HUES64 (cell line): Measurements from ENCODE around the gene PGLYRP2.

Experiments used
- H3K27ac ChIP-seq: 2 replicates; pipeline ENCODE4 v1.7.0; 2013; ENCODE audit warnings: low read depth, low read length, inconsistent platforms
- H3K27me3 ChIP-seq: 2 replicates; pipeline ENCODE4 v1.6.1; 2013; ENCODE audit warnings: mild to moderate bottlenecking, low read length; ENCODE audit not compliant: insufficient read depth
- H3K36me3 ChIP-seq: 2 replicates; pipeline ENCODE4 v1.6.1; 2013; ENCODE audit warnings: mild to moderate bottlenecking, low read length; ENCODE audit not compliant: insufficient read depth
- H3K4me1 ChIP-seq: 2 replicates; pipeline ENCODE4 v1.6.1; 2013; ENCODE audit warnings: mild to moderate bottlenecking, low read length, moderate library complexity; ENCODE audit not compliant: insufficient read depth
- H3K4me3 ChIP-seq: 2 replicates; pipeline ENCODE4 v1.5.1; 2013; ENCODE audit warnings: mild to moderate bottlenecking, low read length, moderate library complexity
- H3K9ac ChIP-seq: 2 replicates; pipeline ENCODE4 v1.6.1; 2013; ENCODE audit warnings: mild to moderate bottlenecking, low read depth, low read length
- H3K9me3 ChIP-seq: 2 replicates; pipeline ENCODE4 v1.6.1; 2013; ENCODE audit warnings: low read depth, low read length; ENCODE audit not compliant: insufficient read depth
- WGBS: fragments of 150-250, 120-280 bp; methylation state at CpG from one replicate; pipeline ENCODE4 v1.1.7; 2013; ENCODE audit warnings: missing lambda C conversion rate; 5-methylcytosine and 5-hydroxymethylcytosine counted together

Gene PGLYRP2

DNA sequence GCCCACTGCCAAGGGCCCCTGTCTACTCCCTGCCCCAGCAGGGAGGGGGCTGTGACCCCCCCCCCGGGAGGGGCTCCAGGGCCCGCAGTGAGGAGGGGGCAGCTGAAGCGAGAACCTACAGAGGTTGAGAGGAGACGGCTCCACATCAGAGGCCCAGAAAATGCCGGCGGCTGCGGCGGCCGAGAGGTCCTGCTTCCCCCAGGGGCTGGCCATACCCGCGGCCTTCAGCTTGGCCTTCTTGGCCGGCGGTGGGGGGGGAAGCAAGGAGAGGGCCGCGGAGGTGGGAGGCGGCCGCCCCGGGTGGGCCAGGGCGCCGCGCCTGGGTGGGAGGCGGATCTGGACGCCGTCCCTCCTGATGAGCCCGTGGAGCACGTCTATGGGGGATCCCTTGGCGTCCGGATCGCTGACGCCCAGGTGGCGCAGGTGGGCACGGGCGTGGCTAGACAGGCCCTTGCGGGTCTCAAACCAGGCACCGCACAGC lies 51.3 kb downstream of the PGLYRP2 start:
- WGBS, result 96% methylated on average over 35 of the region's 35 CpGs
- peaks cover 7% of the 10 kb centered on the region; the same call in 1 of the 2 replicates for H3K4me1 ChIP-seq
- no peak overlapping the region for H3K9ac ChIP-seq
- no peak overlapping the region for H3K27ac ChIP-seq
- H3K4me3 ChIP-seq, result no peak overlapping the region
- no peaks in the 10 kb centered on the region for H3K27me3 ChIP-seq
- H3K9me3 ChIP-seq, result 0 out of 2 replicates have a peak, but pooled peaks cover 3% of the 10 kb centered on the region
- H3K36me3 ChIP-seq, result peaks cover 42% of the 10 kb centered on the region

- WGBS, result 96% methylated on average over 25 of the region's 25 CpGs
- H3K27ac ChIP-seq, result no peak overlapping the region
- H3K9me3 ChIP-seq, result 0 out of 2 replicates have a peak, but pooled peaks cover 3% of the 10 kb centered on the region
- peaks cover 49% of the 10 kb centered on the region for H3K36me3 ChIP-seq
- H3K4me1 ChIP-seq, result peaks cover 7% of the 10 kb centered on the region; the same call in 1 of the 2 replicates
- no peaks in the 10 kb centered on the region for H3K27me3 ChIP-seq
- no peak overlapping the region for H3K9ac ChIP-seq
- H3K4me3 ChIP-seq, result no peak overlapping the region
These were observed 52.0 kb downstream of the PGLYRP2 start for GRCh38 chr19:15427350-15427700.

DNA sequence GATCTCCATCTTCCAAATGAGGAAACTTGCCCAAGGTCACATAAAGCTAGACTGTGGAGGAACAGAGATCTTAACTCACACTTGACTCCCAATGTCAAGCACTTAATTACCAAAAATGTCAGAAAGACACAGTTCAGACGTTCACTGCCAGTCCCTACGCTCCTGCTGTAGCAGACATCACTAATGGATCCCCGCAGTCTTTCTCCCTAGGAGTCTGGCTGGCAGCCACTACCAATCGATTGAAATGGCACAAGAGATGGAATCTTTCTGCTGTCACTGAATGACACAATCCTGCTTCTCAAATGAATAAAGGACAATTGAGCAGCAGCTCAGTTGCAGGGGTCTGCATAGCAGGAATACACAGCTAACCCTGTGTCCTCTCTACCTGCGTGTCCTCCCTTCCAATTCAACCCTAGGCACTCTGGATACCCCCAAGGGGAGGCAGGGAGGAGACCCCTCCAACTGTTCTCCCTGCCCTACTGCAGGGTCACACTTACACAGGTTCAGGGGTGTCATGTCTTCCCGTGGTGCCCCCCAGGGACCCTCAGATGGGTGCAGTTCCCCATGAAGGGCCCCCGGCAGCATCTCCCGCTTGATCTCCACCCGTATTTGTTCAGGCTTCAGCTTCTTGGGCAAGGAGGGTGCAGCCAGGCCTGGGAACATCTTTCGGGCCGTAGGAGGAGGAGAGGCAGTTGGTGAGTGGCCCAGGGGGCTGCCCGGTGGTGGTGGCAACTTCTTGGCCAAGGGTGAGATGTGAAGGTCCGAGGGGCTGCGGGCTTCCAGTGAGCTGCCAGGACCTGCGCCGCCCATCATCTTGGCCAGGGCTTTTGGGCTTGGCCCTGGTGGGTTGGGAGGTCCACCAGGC lies 52.6 kb downstream of the PGLYRP2 start:
- 91% methylated on average over 16 of the region's 16 CpGs for WGBS
- Histone ChIP-seq H3K4me3 (no peak overlapping the region), H3K4me1 (peaks cover 6% of the 10 kb centered on the region; the same call in 1 of the 2 replicates), H3K27ac (no peak overlapping the region), H3K9me3 (0 out of 2 replicates have a peak, but pooled peaks cover 3% of the 10 kb centered on the region), H3K9ac (no peak overlapping the region), H3K27me3 (no peaks in the 10 kb centered on the region), H3K36me3 (peaks cover 50% of the 10 kb centered on the region)

DNA sequence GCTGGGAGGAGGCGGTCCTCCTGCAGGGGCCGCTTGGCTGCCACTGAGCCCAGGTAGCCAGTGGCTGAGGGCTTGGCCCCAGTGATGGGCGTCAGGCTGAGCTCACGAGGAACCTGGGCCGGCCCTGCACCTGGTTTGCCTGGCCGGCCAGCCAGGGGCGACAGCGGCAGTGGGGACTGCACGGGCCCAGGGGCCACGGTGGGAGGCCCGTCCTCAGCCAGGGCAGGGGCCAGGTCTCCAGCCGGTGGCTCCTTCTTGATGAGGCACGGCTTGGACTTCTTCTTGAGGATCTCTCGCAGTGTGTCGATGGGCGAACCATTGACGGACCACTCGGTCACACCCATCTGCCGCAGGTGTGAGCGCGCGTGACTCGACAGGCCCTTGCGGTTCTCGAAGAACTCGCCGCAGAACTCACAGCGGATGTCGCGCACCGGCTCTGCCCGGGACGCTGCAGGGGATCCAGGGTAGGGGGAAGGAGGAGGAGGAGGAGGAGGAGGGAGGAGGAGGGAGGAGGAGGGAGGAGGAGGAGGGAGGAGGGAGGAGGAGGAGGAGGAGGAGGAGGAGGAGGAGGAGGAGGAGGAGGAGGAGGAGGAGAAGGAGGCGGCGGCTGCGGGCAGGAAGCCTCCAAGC lies 53.9 kb downstream of the PGLYRP2 start:
- Histone ChIP-seq H3K36me3 (peaks cover 50% of the 10 kb centered on the region), H3K4me3 (no peak overlapping the region), H3K27ac (no peak overlapping the region), H3K9ac (no peak overlapping the region), H3K9me3 (0 out of 2 replicates have a peak, but pooled peaks cover 3% of the 10 kb centered on the region), H3K27me3 (no peaks in the 10 kb centered on the region), H3K4me1 (no peaks in the 10 kb centered on the region)
- WGBS, result 96% methylated on average over 34 of the region's 36 CpGs

GRCh38 chr19:15424692-15425272 lies 54.5 kb downstream of the PGLYRP2 start:
- no peak overlapping the region for H3K9ac ChIP-seq
- no peaks in the 10 kb centered on the region for H3K4me1 ChIP-seq
- no peak overlapping the region for H3K27ac ChIP-seq
- peaks cover 50% of the 10 kb centered on the region for H3K36me3 ChIP-seq
- H3K9me3 ChIP-seq, result 0 out of 2 replicates have a peak, but pooled peaks cover 3% of the 10 kb centered on the region
- WGBS, result 95% methylated on average over 38 of the region's 38 CpGs
- H3K4me3 ChIP-seq, result no peak overlapping the region
- H3K27me3 ChIP-seq, result no peaks in the 10 kb centered on the region

DNA sequence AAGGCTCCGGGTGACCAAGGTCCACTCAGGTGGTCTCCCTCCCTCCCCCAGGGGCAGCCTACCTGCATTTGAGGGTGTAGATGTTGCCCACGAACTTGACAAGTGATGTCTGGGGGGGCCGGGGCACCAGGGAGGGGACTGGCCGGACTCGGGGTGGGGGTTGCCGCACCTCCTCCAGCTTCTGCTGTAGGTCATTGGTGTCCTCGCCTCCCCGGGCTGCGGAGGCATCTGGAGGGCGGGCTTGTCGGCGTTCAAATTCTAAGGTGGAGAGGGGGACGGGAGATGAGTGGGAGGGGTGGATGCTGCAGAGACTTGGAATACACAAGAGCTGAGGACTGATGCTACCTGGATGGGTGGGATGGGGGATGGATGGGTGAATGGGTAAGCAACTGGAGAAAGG lies 55.2 kb downstream of the PGLYRP2 start:
- H3K27ac ChIP-seq, result no peak overlapping the region
- 0 out of 2 replicates have a peak, but pooled peaks cover 3% of the 10 kb centered on the region for H3K9me3 ChIP-seq
- no peaks in the 10 kb centered on the region for H3K27me3 ChIP-seq
- H3K4me1 ChIP-seq, result peaks cover 4% of the 10 kb centered on the region; the same call in 1 of the 2 replicates
- H3K36me3 ChIP-seq, result peaks cover 50% of the 10 kb centered on the region
- H3K9ac ChIP-seq, result no peak overlapping the region
- no peak overlapping the region for H3K4me3 ChIP-seq
- 94% methylated on average over 13 of the region's 13 CpGs for WGBS

- H3K36me3 ChIP-seq, result peaks cover 50% of the 10 kb centered on the region
- no peaks in the 10 kb centered on the region for H3K27me3 ChIP-seq
- no peak overlapping the region for H3K9ac ChIP-seq
- H3K4me1 ChIP-seq, result peaks cover 4% of the 10 kb centered on the region; the same call in 1 of the 2 replicates
- H3K9me3 ChIP-seq, result 0 out of 2 replicates have a peak, but pooled peaks cover 3% of the 10 kb centered on the region
- no peak overlapping the region for H3K27ac ChIP-seq
- WGBS, result 93% methylated on average over 6 of the region's 6 CpGs
- H3K4me3 ChIP-seq, result no peak overlapping the region
These were observed 56.2 kb downstream of the PGLYRP2 start for GRCh38 chr19:15423130-15423529.

DNA sequence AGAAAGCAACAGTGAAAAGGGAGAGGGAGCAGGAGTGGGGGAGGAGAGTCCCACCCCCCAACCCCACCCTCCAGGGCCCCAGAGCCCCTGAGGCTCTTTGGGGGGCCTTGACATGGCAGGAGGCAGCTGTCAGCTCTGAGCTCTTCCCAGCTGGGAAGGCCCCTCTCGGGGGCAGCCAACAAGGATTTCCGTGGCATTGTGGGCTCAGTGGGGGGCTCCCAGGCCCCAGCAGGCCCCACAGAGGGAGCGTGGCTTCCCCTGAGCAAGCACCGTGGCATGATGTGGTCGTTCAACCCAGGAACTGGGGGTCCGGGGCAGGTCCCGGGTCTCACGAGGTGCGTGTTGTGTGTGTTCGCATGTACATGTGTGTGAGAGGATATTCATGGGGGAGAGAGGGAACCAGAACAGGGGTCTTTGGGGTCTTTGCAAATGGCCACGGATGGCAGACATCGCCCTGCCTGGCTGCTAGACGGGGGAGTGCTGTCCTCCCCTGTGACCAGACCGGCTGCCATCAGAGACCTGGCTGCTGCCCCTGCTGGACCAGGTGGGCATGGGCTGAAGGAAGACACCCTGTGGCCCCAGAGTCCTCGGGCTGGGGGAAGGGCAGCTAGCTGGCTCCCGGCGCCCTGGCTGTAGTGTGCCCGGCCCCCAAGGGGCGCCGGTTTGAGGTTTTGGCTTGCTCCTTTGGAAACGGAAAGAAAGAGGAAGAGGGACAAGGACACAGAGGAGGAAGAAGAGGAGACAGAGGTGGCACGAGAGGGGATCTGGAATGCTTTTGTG lies 56.8 kb downstream of the PGLYRP2 start:
- H3K27me3 ChIP-seq, result no peaks in the 10 kb centered on the region
- no peak overlapping the region for H3K27ac ChIP-seq
- H3K36me3 ChIP-seq, result peaks cover 47% of the 10 kb centered on the region
- 92% methylated on average over 22 of the region's 22 CpGs for WGBS
- no peak overlapping the region for H3K4me3 ChIP-seq
- no peak overlapping the region for H3K9ac ChIP-seq
- peaks cover 4% of the 10 kb centered on the region; the same call in 1 of the 2 replicates for H3K4me1 ChIP-seq
- 0 out of 2 replicates have a peak, but pooled peaks cover 3% of the 10 kb centered on the region for H3K9me3 ChIP-seq

GRCh38 chr19:15421721-15422260 lies 57.5 kb downstream of the PGLYRP2 start:
- WGBS, result 95% methylated on average over 12 of the region's 15 CpGs
- H3K27ac ChIP-seq, result no peak overlapping the region
- H3K9ac ChIP-seq, result no peak overlapping the region
- peaks cover 4% of the 10 kb centered on the region; the same call in 1 of the 2 replicates for H3K4me1 ChIP-seq
- H3K36me3 ChIP-seq, result peaks cover 41% of the 10 kb centered on the region
- 0 out of 2 replicates have a peak, but pooled peaks cover 3% of the 10 kb centered on the region for H3K9me3 ChIP-seq
- no peaks in the 10 kb centered on the region for H3K27me3 ChIP-seq
- H3K4me3 ChIP-seq, result no peak overlapping the region

DNA sequence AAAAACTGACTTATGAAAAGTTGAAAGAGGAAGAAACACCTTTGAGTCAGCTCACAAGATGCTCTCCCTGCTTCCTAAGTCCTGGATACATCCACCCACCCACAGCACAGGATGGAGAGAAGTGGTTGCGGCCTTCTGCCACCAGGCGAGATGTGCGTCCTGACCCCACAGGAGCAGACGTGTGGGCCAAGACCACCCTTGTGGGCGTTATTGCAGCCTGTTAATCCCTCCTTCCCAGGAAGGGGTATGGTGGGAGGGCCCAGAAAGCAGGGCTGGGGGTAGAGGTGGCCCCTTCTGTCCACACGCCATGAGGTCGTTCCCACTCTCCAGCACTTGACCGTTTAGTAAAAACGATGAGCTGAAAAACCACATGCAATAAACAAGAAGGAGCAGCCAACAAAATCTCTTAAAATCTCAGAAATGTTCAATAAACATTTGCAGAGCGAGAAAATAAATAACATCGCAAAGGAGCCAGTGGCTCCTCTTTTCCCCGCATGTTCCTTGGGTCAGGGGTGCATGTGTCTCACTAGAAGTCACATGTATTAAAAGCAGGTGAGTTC lies 58.1 kb downstream of the PGLYRP2 start:
- Histone ChIP-seq H3K9ac (no peak overlapping the region), H3K9me3 (0 out of 2 replicates have a peak, but pooled peaks cover 3% of the 10 kb centered on the region), H3K27ac (no peak overlapping the region), H3K4me3 (no peak overlapping the region), H3K36me3 (peaks cover 39% of the 10 kb centered on the region), H3K27me3 (no peaks in the 10 kb centered on the region), H3K4me1 (peaks cover 4% of the 10 kb centered on the region; the same call in 1 of the 2 replicates)
- WGBS, result 93% methylated on average over 12 of the region's 12 CpGs
